Right renal pelvis (tissue), 4 donors: ENCODE measurements around the gene HNRNPR. TPM values are rescaled to one million over a fixed set of nuclear protein-coding genes. Genes with fewer than 3 reads are reported as not detected.
"Not testable (repeated sequence)": the region's sequence is repeated elsewhere in the genome, so short reads cannot be mapped to it uniquely, and the experiment has no call there.

ENCODE experiments used
- DNase-seq, 4 donors: peaks; one replicate each; pipeline ENCODE4 v3.0.0-alpha.2; 2013; ENCODE audit warnings: low read depth in 4 of 4, low spot score in 3 of 4, missing footprints in 1 of 4
- polyA plus RNA-seq, 4 donors: library from polyadenylated mRNA; unstranded; fragments of 120-200 nt; gene quantifications; one replicate each; pipeline ENCODE4 v1.2.1, GENCODE V29; 2013; ENCODE audit not compliant: insufficient read length in 4 of 4

Gene HNRNPR
- polyA plus RNA-seq = 100 to 1,000 TPM; 243 to 286 (median 274) TPM

GRCh38 chr1:23344111-23344986 lies at the start of gene HNRNPR:
HNRNPR (minus strand) TSS chr1:23344284; CDS start chr1:23341008, 3,276 bp downstream.
- peak; percentile 99 to 100 (median 100) for DNase-seq

- DNase-seq = no peak
Observed at GRCh38 chr1:23393706-23394105, 49.6 kb upstream of the HNRNPR start.

GRCh38 chr1:23392125-23392855 lies 48.2 kb upstream of the HNRNPR start:
- no peak for DNase-seq

- no peak for DNase-seq
Observed at GRCh38 chr1:23389837-23390321, 45.8 kb upstream of the HNRNPR start.

- no peak for DNase-seq
Observed at GRCh38 chr1:23387494-23387893, 43.4 kb upstream of the HNRNPR start.

GRCh38 chr1:23385119-23385621 lies 41.1 kb upstream of the HNRNPR start:
- DNase-seq = no peak

GRCh38 chr1:23384312-23385058 lies 40.4 kb upstream of the HNRNPR start:
- no peak for DNase-seq

GRCh38 chr1:23383577-23384311 lies 39.7 kb upstream of the HNRNPR start:
- DNase-seq = no peak

GRCh38 chr1:23381233-23381885 lies 37.3 kb upstream of the HNRNPR start:
- no peak for DNase-seq

- no peak for DNase-seq
Observed at GRCh38 chr1:23380719-23381118, 36.6 kb upstream of the HNRNPR start.

- not testable (repeated sequence) for DNase-seq
Observed at GRCh38 chr1:23380236-23380635, 36.2 kb upstream of the HNRNPR start.

GRCh38 chr1:23376890-23377811 lies 33.1 kb upstream of the HNRNPR start:
- DNase-seq = no peak

- not testable (repeated sequence) for DNase-seq
Observed at GRCh38 chr1:23374079-23374735, 30.1 kb upstream of the HNRNPR start.

- no peak for DNase-seq
Observed at GRCh38 chr1:23371987-23372880, 28.1 kb upstream of the HNRNPR start.

GRCh38 chr1:23370709-23371584 lies 26.9 kb upstream of the HNRNPR start:
- DNase-seq = peak in 2 of 4 donors; percentile 53 to 55

GRCh38 chr1:23370330-23370708 lies 26.2 kb upstream of the HNRNPR start:
- DNase-seq = no peak
